WTC11 (cell line): ENCODE measurements around the gene ABCC6. TPM values are rescaled to one million over a fixed set of nuclear protein-coding genes. Genes with fewer than 3 reads are reported as not detected.
"Not testable (repeated sequence)": the region's sequence is repeated elsewhere in the genome, so short reads cannot be mapped to it uniquely, and the experiment has no call there.

ENCODE experiments used
- ATAC-seq: fragments of 200-7000 bp; cut with Tn5 transposase; 2 replicates; pipeline ENCODE4 v1.10.0; 2021; ENCODE audit warnings: mild to moderate bottlenecking, moderate library complexity
- CTCF ChIA-PET: fragments of 300-600 bp; sonication (Branson Sonifier 250); formaldehyde crosslinking; loops from one replicate; lab custom pipeline; 2021; ENCODE audit warnings: antibody characterized with exemption; lab: Charles Lee
- POLR2A ChIA-PET: fragments of 350-600 bp; sonication (Branson Sonifier 250); formaldehyde crosslinking; loops from one replicate; lab custom pipeline; 2021; ENCODE audit warnings: antibody characterized with exemption; lab: Charles Lee
- DNase-seq: peaks from one replicate; pipeline ENCODE4 v3.0.0; 2021; ENCODE audit warnings: low spot score
- H3K27ac Mint-ChIP-seq: 2 replicates; pipeline ENCODE4 v1.8.0; 2021; ENCODE audit warnings: mixed read lengths
- H3K27me3 Mint-ChIP-seq: 2 replicates; pipeline ENCODE4 v1.8.0; 2021; ENCODE audit warnings: low read depth, mild to moderate bottlenecking, moderate library complexity, mixed read lengths
- H3K36me3 Mint-ChIP-seq: 2 replicates; pipeline ENCODE4 v1.8.0; 2021; ENCODE audit warnings: mixed read lengths
- H3K4me1 Mint-ChIP-seq: 2 replicates; pipeline ENCODE4 v1.8.0; 2022; ENCODE audit warnings: mixed read lengths
- H3K4me3 Mint-ChIP-seq: 2 replicates; pipeline ENCODE4 v1.8.0; 2021; ENCODE audit warnings: mild to moderate bottlenecking, moderate library complexity, mixed read lengths
- H3K9me3 Mint-ChIP-seq: 2 replicates; pipeline ENCODE4 v1.8.0; 2021; ENCODE audit warnings: mixed read lengths
- ATF1 ChIP-seq: sonication (generic); formaldehyde crosslinking; IDR thresholded peaks from 2 replicates; pipeline ENCODE4 v1.8.1; 2023; ENCODE audit warnings: mild to moderate bottlenecking, moderate library complexity, missing genetic modification reagents
- CREM ChIP-seq: sonication (generic); formaldehyde crosslinking; IDR thresholded peaks from 2 replicates; pipeline ENCODE4 v1.8.1; 2022; ENCODE audit warnings: mild to moderate bottlenecking, missing genetic modification reagents, moderate library complexity
- ERG ChIP-seq: fragments of 250-450 bp; sonication (Bioruptor Pico); IDR thresholded peaks from 2 replicates; pipeline ENCODE4 v1.8.0; 2021; ENCODE audit warnings: mild to moderate bottlenecking
- ESRRA ChIP-seq: sonication (generic); formaldehyde crosslinking; IDR thresholded peaks from 2 replicates; pipeline ENCODE4 v1.8.1; 2022; ENCODE audit warnings: mild to moderate bottlenecking, missing genetic modification reagents, borderline replicate concordance
- FOXJ3 ChIP-seq: sonication (generic); formaldehyde crosslinking; IDR thresholded peaks from 2 replicates; pipeline ENCODE4 v1.9.0; 2021; ENCODE audit warnings: missing genetic modification reagents, mild to moderate bottlenecking, borderline replicate concordance
- FOXK1 ChIP-seq: sonication (generic); formaldehyde crosslinking; IDR thresholded peaks from 2 replicates; pipeline ENCODE4 v1.8.0; 2022; ENCODE audit warnings: mild to moderate bottlenecking, moderate library complexity, missing genetic modification reagents
- FOXP1 ChIP-seq: sonication (generic); formaldehyde crosslinking; IDR thresholded peaks from 2 replicates; pipeline ENCODE4 v1.8.0; 2022; ENCODE audit warnings: missing genetic modification reagents, mild to moderate bottlenecking, moderate library complexity, borderline replicate concordance
- FOXP4 ChIP-seq: sonication (generic); formaldehyde crosslinking; IDR thresholded peaks from 2 replicates; pipeline ENCODE4 v1.8.0; 2022; ENCODE audit warnings: mild to moderate bottlenecking, missing genetic modification reagents
- KAT7 ChIP-seq: sonication (generic); formaldehyde crosslinking; IDR thresholded peaks from 2 replicates; pipeline ENCODE4 v1.8.1; 2023; ENCODE audit warnings: missing genetic modification reagents, mild to moderate bottlenecking, borderline replicate concordance
- NFATC4 ChIP-seq: fragments of 250-450 bp; sonication (Bioruptor Pico); IDR thresholded peaks from 2 replicates; pipeline ENCODE4 v1.9.0; 2021; ENCODE audit warnings: mild to moderate bottlenecking
- NFYB ChIP-seq: sonication (generic); formaldehyde crosslinking; conservative IDR thresholded peaks from 2 replicates; pipeline ENCODE4 v1.8.0; 2022; ENCODE audit warnings: low read depth, missing genetic modification reagents
- NR1H2 ChIP-seq: sonication (generic); formaldehyde crosslinking; IDR thresholded peaks from 2 replicates; pipeline ENCODE4 v1.9.0; 2021; ENCODE audit warnings: mild to moderate bottlenecking, moderate library complexity, missing genetic modification reagents
- ZBTB21 ChIP-seq: sonication (generic); formaldehyde crosslinking; IDR thresholded peaks from 2 replicates; pipeline ENCODE4 v1.8.1; 2023; ENCODE audit warnings: mild to moderate bottlenecking, missing genetic modification reagents, borderline replicate concordance
- ZNF138 ChIP-seq: sonication (generic); formaldehyde crosslinking; conservative IDR thresholded peaks from 2 replicates; pipeline ENCODE4 v1.8.1; 2022; ENCODE audit warnings: mild to moderate bottlenecking, moderate library complexity, missing genetic modification reagents
- ZNF263 ChIP-seq: sonication (generic); formaldehyde crosslinking; IDR thresholded peaks from 2 replicates; pipeline ENCODE4 v1.8.1; 2022; ENCODE audit warnings: low read depth, mild to moderate bottlenecking, moderate library complexity, missing genetic modification reagents
- ZNF317 ChIP-seq: sonication (generic); formaldehyde crosslinking; IDR thresholded peaks from 2 replicates; pipeline ENCODE4 v1.8.1; 2023; ENCODE audit warnings: low read depth, mild to moderate bottlenecking, moderate library complexity, missing genetic modification reagents, borderline replicate concordance
- ZNF416 ChIP-seq: fragments of 250-450 bp; sonication (Bioruptor Pico); IDR thresholded peaks from 2 replicates; pipeline ENCODE4 v1.9.0; 2021; ENCODE audit warnings: mild to moderate bottlenecking, inconsistent platforms
- ZNF423 ChIP-seq: fragments of 250-450 bp; sonication (Bioruptor Pico); IDR thresholded peaks from 2 replicates; pipeline ENCODE4 v2.1.2; 2022; ENCODE audit warnings: mild to moderate bottlenecking, moderate library complexity
- total RNA-seq: library from RNA; stranded (reverse); gene quantifications from 3 replicates; pipeline ENCODE4 v1.2.3, GENCODE V29; 2021
- TF ChIP-seq, protein P1 (sequence below): sonication (generic); formaldehyde crosslinking; IDR thresholded peaks from 2 replicates; pipeline ENCODE4 v1.8.0; 2023; ENCODE audit warnings: missing genetic modification reagents

The ABCC6 gene
- total RNA-seq, 1 experiment from 2014 or later = 1.3 TPM

DNA sequence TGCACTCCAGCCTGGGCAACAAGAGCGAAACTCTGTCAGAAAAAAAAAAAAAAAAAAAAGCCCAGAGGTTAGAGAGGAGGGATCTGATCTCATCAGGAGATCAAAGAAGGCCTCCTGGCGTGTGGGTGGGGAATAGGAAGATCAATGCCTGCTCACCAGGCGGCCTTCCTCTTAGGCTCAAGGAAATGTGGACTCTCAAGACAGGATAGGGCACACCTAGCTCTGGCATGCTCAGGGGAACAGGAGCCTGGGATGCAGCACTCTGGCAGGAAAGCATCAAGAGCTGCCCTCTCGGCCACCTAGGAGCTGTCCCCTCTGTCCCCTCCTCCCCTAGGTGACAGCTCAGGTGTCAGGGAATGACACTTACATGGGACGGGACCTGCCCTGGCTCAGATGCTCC is 22.9 kb downstream of the ABCC6 start:
- H3K27ac Mint-ChIP-seq, H3K4me1 Mint-ChIP-seq, H3K27me3 Mint-ChIP-seq, POLR2A ChIA-PET, H3K4me3 Mint-ChIP-seq, H3K9me3 Mint-ChIP-seq, H3K36me3 Mint-ChIP-seq, ATAC-seq, DNase-seq: not testable (repeated sequence)
- CTCF ChIA-PET = interaction anchor here (1.3 kb wide), 1 partner anchor 13 kb away, joined by 3 read pairs; no protein-coding TSS in a partner anchor

GRCh38 chr16:16199428-16199827 is 23.9 kb downstream of the ABCC6 start:
- DNase-seq, H3K9me3 Mint-ChIP-seq, H3K27me3 Mint-ChIP-seq, H3K36me3 Mint-ChIP-seq, POLR2A ChIA-PET, H3K27ac Mint-ChIP-seq, ATAC-seq, H3K4me1 Mint-ChIP-seq, H3K4me3 Mint-ChIP-seq, CTCF ChIA-PET: not testable (repeated sequence)

DNA sequence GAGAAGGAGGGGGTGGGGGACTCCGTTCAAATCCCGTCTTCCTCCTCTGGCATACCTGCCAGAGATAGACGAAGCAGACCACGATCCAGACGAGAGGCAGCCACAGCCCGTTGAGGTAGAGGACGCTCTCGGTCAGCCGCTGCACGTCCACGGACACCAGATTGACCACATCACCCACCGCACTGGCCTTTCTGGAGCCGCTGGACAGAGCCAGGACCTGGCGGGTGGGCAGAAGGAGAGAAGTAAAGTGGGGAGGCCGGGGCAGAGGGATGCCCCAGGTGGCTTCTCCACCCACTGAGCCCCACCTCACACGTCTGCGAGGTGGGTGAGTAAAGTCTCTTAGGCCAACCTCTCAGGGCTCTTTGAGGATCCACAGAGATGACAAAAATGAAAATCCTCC is 25.3 kb downstream of the ABCC6 start:
- TF ChIP-seq FOXJ3 = no peak
- no peak for TF ChIP-seq NFATC4
- TF ChIP-seq ESRRA = no peak
- no peak for TF ChIP-seq ZNF317
- no peak for TF ChIP-seq ZNF423 (CRISPR knock-in tag)
- no peak for TF ChIP-seq ZNF138 (CRISPR knock-in tag)
- no peak for TF ChIP-seq FOXP4
- no peak for TF ChIP-seq NFYB
- TF ChIP-seq ERG (CRISPR knock-in tag) = no peak
- no peak for TF ChIP-seq FOXP1 (CRISPR knock-in tag)
- TF ChIP-seq ATF1 (CRISPR knock-in tag) = no peak
- no peak for TF ChIP-seq ZNF416 (CRISPR knock-in tag)
- TF ChIP-seq, protein P1, sequence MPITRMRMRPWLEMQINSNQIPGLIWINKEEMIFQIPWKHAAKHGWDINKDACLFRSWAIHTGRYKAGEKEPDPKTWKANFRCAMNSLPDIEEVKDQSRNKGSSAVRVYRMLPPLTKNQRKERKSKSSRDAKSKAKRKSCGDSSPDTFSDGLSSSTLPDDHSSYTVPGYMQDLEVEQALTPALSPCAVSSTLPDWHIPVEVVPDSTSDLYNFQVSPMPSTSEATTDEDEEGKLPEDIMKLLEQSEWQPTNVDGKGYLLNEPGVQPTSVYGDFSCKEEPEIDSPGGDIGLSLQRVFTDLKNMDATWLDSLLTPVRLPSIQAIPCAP (CRISPR knock-in tag) = no peak
- TF ChIP-seq, all 79 proteins: peak for 0
- ChIA-PET CTCF (no interaction called here), POLR2A (no interaction called here)
- Mint-ChIP-seq H3K27me3 (no peaks in the 10 kb centered on the region), H3K9me3 (no peaks in the 10 kb centered on the region), H3K4me1 (peaks cover 5% of the 10 kb centered on the region; the same call in 1 of the 2 replicates), H3K36me3 (no peaks in the 10 kb centered on the region), H3K27ac (no peak overlapping the region), H3K4me3 (no peak overlapping the region)
- DNase-seq (no peak), ATAC-seq (no peak)

DNA sequence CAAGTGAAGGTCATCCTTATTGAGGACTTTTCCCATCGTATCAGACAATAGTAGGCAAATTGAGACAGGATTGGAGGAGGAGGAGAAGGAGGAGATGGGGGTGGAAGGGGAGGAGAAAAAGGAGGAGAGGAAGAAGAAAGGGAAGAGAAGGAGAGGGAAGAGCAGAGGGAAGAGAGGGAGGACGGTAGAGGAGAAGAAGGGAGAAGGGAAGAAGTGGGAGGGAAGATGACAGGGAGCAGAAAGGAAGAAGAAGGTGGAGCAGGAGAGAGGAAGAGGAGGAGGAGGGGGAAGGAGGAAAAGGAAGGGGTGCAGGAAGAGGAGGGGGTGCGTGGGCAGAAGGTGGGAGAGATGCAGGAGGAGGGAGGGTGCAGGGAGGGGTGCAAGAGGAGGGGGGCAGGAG is 26.0 kb downstream of the ABCC6 start:
- Mint-ChIP-seq H3K4me3 (no peak overlapping the region), H3K27me3 (no peaks in the 10 kb centered on the region; the same call in 1 of the 2 replicates), H3K36me3 (no peaks in the 10 kb centered on the region), H3K27ac (no peak overlapping the region; the same call in 1 of the 2 replicates), H3K9me3 (no peaks in the 10 kb centered on the region), H3K4me1 (peaks cover 6% of the 10 kb centered on the region)
- ATAC-seq (no peak), DNase-seq (no peak)
- ChIA-PET CTCF (no interaction called here), POLR2A (no interaction called here)
- TF ChIP-seq ZBTB21 (no peak), ZNF317 (no peak), NR1H2 (CRISPR knock-in tag) (no peak), ZNF263 (no peak), KAT7 (CRISPR knock-in tag) (no peak), CREM (CRISPR knock-in tag) (no peak), FOXK1 (CRISPR knock-in tag) (no peak)
